Neural cell (in vitro differentiated cells): Measurements from ENCODE around the gene ANKRD36. TPM values are rescaled to one million over a fixed set of nuclear protein-coding genes. Genes with fewer than 3 reads are reported as not detected.
A peak's percentile ranks its signal among the peaks of the same experiment; 100 is the strongest.
"Not testable (repeated sequence)": the region's sequence is repeated elsewhere in the genome, so short reads cannot be mapped to it uniquely, and the experiment has no call there.

Experiments
- H2AFZ ChIP-seq: fragments of 200-600, 300-800 bp; sonication (generic), shearing (Covaris generic); 2 replicates; pipeline ENCODE4 v1.6.0; 2014; ENCODE audit warnings: low read depth, mild to moderate bottlenecking, antibody characterized with exemption, low read length, moderate library complexity
- H3F3A ChIP-seq: fragments of 200-600 bp; shearing (Covaris generic); 2 replicates; pipeline ENCODE4 v1.6.1; 2016; ENCODE audit warnings: mild to moderate bottlenecking, moderate library complexity, mixed read lengths, antibody characterized with exemption, low read length; ENCODE audit not compliant: insufficient read depth, poor library complexity, severe bottlenecking
- H3K27ac ChIP-seq: fragments of 200-600, 300-800 bp; sonication (generic), shearing (Covaris generic); 2 replicates; pipeline ENCODE4 v1.5.1; 2014; ENCODE audit warnings: mild to moderate bottlenecking, low read length, moderate library complexity
- H3K27me3 ChIP-seq: fragments of 300-800, 200-600 bp; sonication (generic), shearing (Covaris generic); 2 replicates; pipeline ENCODE4 v1.6.0; 2014; ENCODE audit warnings: mild to moderate bottlenecking, low read depth, low read length, moderate library complexity; ENCODE audit not compliant: insufficient read depth
- H3K36me3 ChIP-seq: fragments of 300-800, 200-600 bp; sonication (generic), shearing (Covaris generic); 2 replicates; pipeline ENCODE4 v1.5.1; 2014; ENCODE audit warnings: mild to moderate bottlenecking, antibody characterized with exemption, low read length, moderate library complexity; ENCODE audit not compliant: insufficient read depth
- H3K4me2 ChIP-seq: fragments of 300-800, 200-600 bp; sonication (generic), shearing (Covaris generic); 2 replicates; pipeline ENCODE4 v1.6.0; 2014; ENCODE audit warnings: mild to moderate bottlenecking, low read length
- H3K4me3 ChIP-seq: fragments of 300-800, 200-600 bp; sonication (generic), shearing (Covaris generic); 2 replicates; pipeline ENCODE4 v1.5.1; 2014; ENCODE audit warnings: mild to moderate bottlenecking, low read length, moderate library complexity
- H3K79me2 ChIP-seq: fragments of 200-600 bp; shearing (Covaris generic); replicated peaks from 2 replicates; pipeline ENCODE4 v1.6.0; 2014; ENCODE audit warnings: mild to moderate bottlenecking, low read length, moderate library complexity; ENCODE audit not compliant: insufficient read depth
- H3K9ac ChIP-seq: fragments of 300-800, 200-600 bp; sonication (generic), shearing (Covaris generic); 2 replicates; pipeline ENCODE4 v1.6.1; 2016; ENCODE audit warnings: mild to moderate bottlenecking, low read length, mixed read lengths
- H3K9me2 ChIP-seq: fragments of 200-600 bp; shearing (Covaris generic); 2 replicates; pipeline ENCODE4 v1.6.1; 2016; ENCODE audit warnings: mild to moderate bottlenecking, low read length, mixed read lengths; ENCODE audit not compliant: insufficient read depth
- H3K9me3 ChIP-seq: fragments of 200-600, 300-800 bp; sonication (generic), shearing (Covaris generic); 2 replicates; pipeline ENCODE4 v1.6.1; 2016; ENCODE audit warnings: mild to moderate bottlenecking, mixed run types, low read length, moderate library complexity, mixed read lengths
- H4K20me1 ChIP-seq: fragments of 200-600 bp; shearing (Covaris generic); 2 replicates; pipeline ENCODE4 v1.6.1; 2016; ENCODE audit warnings: mild to moderate bottlenecking, mixed run types; ENCODE audit not compliant: insufficient read depth
- CTCF ChIP-seq: fragments of 450-650 bp; IDR thresholded peaks from 2 replicates; pipeline ENCODE4 v1.5.1; 2014; ENCODE audit warnings: antibody characterized with exemption, mild to moderate bottlenecking, moderate library complexity; ENCODE audit not compliant: poor library complexity, severe bottlenecking
- EP300 ChIP-seq: fragments of 450-650 bp; conservative IDR thresholded peaks from 2 replicates; pipeline ENCODE4 v1.6.1; 2014; ENCODE audit warnings: antibody characterized with exemption, mild to moderate bottlenecking, moderate library complexity; ENCODE audit not compliant: poor library complexity, severe bottlenecking
- MXI1 ChIP-seq: fragments of 450-650 bp; conservative IDR thresholded peaks from 2 replicates; pipeline ENCODE4 v1.6.1; 2014; ENCODE audit warnings: antibody characterized with exemption, mild to moderate bottlenecking; ENCODE audit not compliant: poor library complexity, severe bottlenecking
- RAD21 ChIP-seq: fragments of 450-650 bp; conservative IDR thresholded peaks from 2 replicates; pipeline ENCODE4 v1.6.1; 2014; ENCODE audit warnings: antibody characterized with exemption, mild to moderate bottlenecking, moderate library complexity
- SMC3 ChIP-seq: fragments of 450-650 bp; conservative IDR thresholded peaks from 2 replicates; pipeline ENCODE4 v1.6.1; 2014; ENCODE audit warnings: antibody characterized with exemption, mild to moderate bottlenecking, moderate library complexity; ENCODE audit not compliant: poor library complexity
- polyA plus RNA-seq: library from polyadenylated mRNA; depleted of rRNA; stranded (reverse); fragments of >200 nt; gene quantifications from 2 replicates; pipeline ENCODE4 v1.2.3, GENCODE V29; 2014
- TF ChIP-seq, protein P1 (sequence below): IDR thresholded peaks from 2 replicates; pipeline ENCODE4 v1.6.1; 2012; ENCODE audit warnings: borderline replicate concordance

ANKRD36 gene
- polyA plus RNA-seq, 1 donor from 2014 or later, result 81.5 TPM

GRCh38 chr2:97112320-97113049, 468 bp upstream of the ANKRD36 start:
- peak; percentile 86 for TF ChIP-seq MXI1
- peak; percentile 100 for TF ChIP-seq CTCF
- TF ChIP-seq, protein P1, sequence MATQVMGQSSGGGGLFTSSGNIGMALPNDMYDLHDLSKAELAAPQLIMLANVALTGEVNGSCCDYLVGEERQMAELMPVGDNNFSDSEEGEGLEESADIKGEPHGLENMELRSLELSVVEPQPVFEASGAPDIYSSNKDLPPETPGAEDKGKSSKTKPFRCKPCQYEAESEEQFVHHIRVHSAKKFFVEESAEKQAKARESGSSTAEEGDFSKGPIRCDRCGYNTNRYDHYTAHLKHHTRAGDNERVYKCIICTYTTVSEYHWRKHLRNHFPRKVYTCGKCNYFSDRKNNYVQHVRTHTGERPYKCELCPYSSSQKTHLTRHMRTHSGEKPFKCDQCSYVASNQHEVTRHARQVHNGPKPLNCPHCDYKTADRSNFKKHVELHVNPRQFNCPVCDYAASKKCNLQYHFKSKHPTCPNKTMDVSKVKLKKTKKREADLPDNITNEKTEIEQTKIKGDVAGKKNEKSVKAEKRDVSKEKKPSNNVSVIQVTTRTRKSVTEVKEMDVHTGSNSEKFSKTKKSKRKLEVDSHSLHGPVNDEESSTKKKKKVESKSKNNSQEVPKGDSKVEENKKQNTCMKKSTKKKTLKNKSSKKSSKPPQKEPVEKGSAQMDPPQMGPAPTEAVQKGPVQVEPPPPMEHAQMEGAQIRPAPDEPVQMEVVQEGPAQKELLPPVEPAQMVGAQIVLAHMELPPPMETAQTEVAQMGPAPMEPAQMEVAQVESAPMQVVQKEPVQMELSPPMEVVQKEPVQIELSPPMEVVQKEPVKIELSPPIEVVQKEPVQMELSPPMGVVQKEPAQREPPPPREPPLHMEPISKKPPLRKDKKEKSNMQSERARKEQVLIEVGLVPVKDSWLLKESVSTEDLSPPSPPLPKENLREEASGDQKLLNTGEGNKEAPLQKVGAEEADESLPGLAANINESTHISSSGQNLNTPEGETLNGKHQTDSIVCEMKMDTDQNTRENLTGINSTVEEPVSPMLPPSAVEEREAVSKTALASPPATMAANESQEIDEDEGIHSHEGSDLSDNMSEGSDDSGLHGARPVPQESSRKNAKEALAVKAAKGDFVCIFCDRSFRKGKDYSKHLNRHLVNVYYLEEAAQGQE, result peak; percentile 98
- peak; percentile 99 for TF ChIP-seq RAD21
- TF ChIP-seq EP300, result peak; percentile 25
- TF ChIP-seq SMC3, result peak; percentile 98
- H3K79me2 ChIP-seq, H3K27me3 ChIP-seq, H4K20me1 ChIP-seq, H3K9me3 ChIP-seq, H3K9me2 ChIP-seq, H3K36me3 ChIP-seq, H3F3A ChIP-seq: not testable (repeated sequence)
- Histone ChIP-seq H3K4me3 (peak overlapping the region; percentile 69), H2AFZ (peak overlapping the region; percentile 49), H3K4me2 (peak overlapping the region; percentile 70), H3K9ac (peak overlapping the region; percentile 84), H3K27ac (peak overlapping the region; percentile 88)

DNA sequence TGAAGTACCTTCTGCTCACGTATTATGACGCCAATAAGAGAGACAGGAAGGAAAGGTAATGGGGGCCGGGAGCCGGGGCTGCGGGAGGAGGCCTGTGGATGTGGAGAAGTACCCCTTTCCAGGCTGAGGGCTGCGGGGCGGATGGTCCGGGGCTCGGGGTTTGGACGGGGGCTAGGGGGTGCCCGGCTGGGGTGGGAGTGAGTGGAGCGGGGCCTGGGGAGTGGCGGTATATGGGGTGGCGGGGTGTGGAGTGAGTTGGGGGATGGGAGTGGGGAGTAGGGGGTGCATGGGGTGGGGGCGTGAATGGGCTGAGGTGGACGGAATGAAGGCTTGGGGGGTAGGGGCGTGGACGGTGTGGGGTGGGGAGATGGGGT, 916 bp downstream of the ANKRD36 start:
- H3K27me3 ChIP-seq, result not testable (repeated sequence)
- peak overlapping the region; percentile 84 for H3K9ac ChIP-seq
- peak overlapping the region; percentile 88 for H3K27ac ChIP-seq

DNA sequence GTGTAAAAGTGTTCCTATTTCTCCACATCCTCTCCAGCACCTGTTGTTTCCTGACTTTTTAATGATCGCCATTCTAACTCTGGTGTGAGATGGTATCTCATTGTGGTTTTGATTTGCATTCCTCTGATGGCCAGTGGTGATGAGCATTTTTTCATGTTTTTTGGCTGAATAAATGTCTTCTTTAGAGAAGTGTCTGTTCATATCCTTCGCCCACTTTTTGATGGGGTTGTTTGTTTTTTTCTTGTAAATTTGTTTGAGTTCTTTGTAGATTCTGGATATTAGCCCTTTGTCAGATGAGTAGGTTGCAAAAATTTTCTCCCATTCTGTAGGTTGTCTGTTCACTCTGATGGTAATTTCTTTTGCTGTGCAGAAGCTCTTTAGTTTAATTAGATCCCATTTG, 16.1 kb downstream of the ANKRD36 start:
- H3K9ac ChIP-seq, H3K36me3 ChIP-seq: not testable (repeated sequence)

More for the DNA sequence above, 916 bp downstream of the ANKRD36 start:
- not testable (repeated sequence) for H3K4me2 ChIP-seq, H3K9me2 ChIP-seq, H3K36me3 ChIP-seq, H4K20me1 ChIP-seq, H3K9me3 ChIP-seq, H3F3A ChIP-seq, H3K79me2 ChIP-seq
- Histone ChIP-seq H2AFZ (peak overlapping the region; percentile 8), H3K4me3 (peak overlapping the region; percentile 69)

GRCh38 chr2:97144016-97144415, 31.1 kb downstream of the ANKRD36 start:
- H3K27ac ChIP-seq, H3K4me2 ChIP-seq: not testable (repeated sequence)

More for the DNA sequence above, 16.1 kb downstream of the ANKRD36 start:
- H3K79me2 ChIP-seq, H4K20me1 ChIP-seq, H3K9me3 ChIP-seq, H3K27me3 ChIP-seq, H3F3A ChIP-seq, H3K4me2 ChIP-seq, H3K4me3 ChIP-seq, H3K27ac ChIP-seq, H3K9me2 ChIP-seq, H2AFZ ChIP-seq: not testable (repeated sequence)

DNA sequence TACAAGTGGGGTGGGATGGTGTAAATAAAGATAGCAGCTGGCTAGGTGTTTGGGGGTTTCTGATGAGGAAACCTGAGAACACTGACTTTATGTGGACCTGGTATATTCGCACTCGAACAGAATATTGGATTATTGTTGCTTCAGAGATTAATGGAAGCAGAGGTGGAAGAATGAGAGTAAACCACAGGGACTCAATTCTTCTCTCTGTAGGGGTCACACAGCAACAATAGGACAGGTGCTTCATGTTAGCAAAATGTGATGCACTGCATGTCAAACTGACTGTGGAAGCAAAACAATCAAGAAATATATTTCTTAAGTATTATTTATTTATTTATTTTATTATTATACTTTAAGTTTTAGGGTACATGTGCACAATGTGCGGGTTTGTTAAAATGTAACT, 53.6 kb downstream of the ANKRD36 start:
- H3K27ac ChIP-seq, H3K9me3 ChIP-seq, H3F3A ChIP-seq, H3K79me2 ChIP-seq, H3K4me2 ChIP-seq, H3K36me3 ChIP-seq, H3K4me3 ChIP-seq, H3K27me3 ChIP-seq, H2AFZ ChIP-seq, H3K9me2 ChIP-seq, H4K20me1 ChIP-seq, H3K9ac ChIP-seq: not testable (repeated sequence)

More at GRCh38 chr2:97144016-97144415, 31.1 kb downstream of the ANKRD36 start:
- H3K36me3 ChIP-seq, H3K9me2 ChIP-seq, H3K27me3 ChIP-seq, H3K9me3 ChIP-seq, H3K4me3 ChIP-seq, H4K20me1 ChIP-seq, H2AFZ ChIP-seq, H3F3A ChIP-seq, H3K9ac ChIP-seq, H3K79me2 ChIP-seq: not testable (repeated sequence)
